Activated CD4-positive, alpha-beta T cell treated with anti-CD3 and anti-CD28 coated beads for 1 hour (primary cell): Measurements from ENCODE around the gene BRIX1.
"Not testable (repeated sequence)": the region's sequence is repeated elsewhere in the genome, so short reads cannot be mapped to it uniquely, and the experiment has no call there.

ENCODE experiments used
- DNase-seq: peaks from one replicate; pipeline ENCODE4 v3.0.0-alpha.2; 2020

The BRIX1 gene

GRCh38 chr5:34915856-34916192 is 313 bp downstream of the BRIX1 start:
- DNase-seq, result no peak

- DNase-seq, result no peak
Observed at GRCh38 chr5:34916518-34916917, 1.0 kb downstream of the BRIX1 start.

- DNase-seq, result no peak
Observed at GRCh38 chr5:34918025-34918424, 2.5 kb downstream of the BRIX1 start.

- no peak for DNase-seq
Observed at GRCh38 chr5:34919077-34919476, 3.6 kb downstream of the BRIX1 start.

- DNase-seq, result not testable (repeated sequence)
Observed at GRCh38 chr5:34923256-34923655, 7.7 kb downstream of the BRIX1 start.

- DNase-seq, result no peak
Observed at GRCh38 chr5:34923694-34924461, 8.4 kb downstream of the BRIX1 start.

- no peak for DNase-seq
Observed at GRCh38 chr5:34924462-34924765, 8.9 kb downstream of the BRIX1 start.

GRCh38 chr5:34926318-34926888 is 10.9 kb downstream of the BRIX1 start:
- DNase-seq, result no peak

GRCh38 chr5:34927785-34928184 is 12.3 kb downstream of the BRIX1 start:
- DNase-seq, result no peak

- DNase-seq, result no peak
Observed at GRCh38 chr5:34928267-34928666, 12.8 kb downstream of the BRIX1 start.

GRCh38 chr5:34929134-34929719 is 13.7 kb downstream of the BRIX1 start, which contains the start of gene DNAJC21:
DNAJC21 (plus strand) TSS chr5:34929559; CDS start chr5:34929820, 261 bp downstream.
- peak; percentile 96 for DNase-seq

GRCh38 chr5:34929720-34930461 is 14.4 kb downstream of the BRIX1 start:
- peak; percentile 71 for DNase-seq

GRCh38 chr5:34930462-34930844 is 14.9 kb downstream of the BRIX1 start:
- DNase-seq, result no peak

GRCh38 chr5:34930870-34931269 is 15.4 kb downstream of the BRIX1 start:
- DNase-seq, result no peak

GRCh38 chr5:34932947-34933346 is 17.4 kb downstream of the BRIX1 start:
- no peak for DNase-seq

GRCh38 chr5:34941936-34942335 is 26.4 kb downstream of the BRIX1 start:
- DNase-seq, result no peak

- no peak for DNase-seq
Observed at GRCh38 chr5:34944044-34944443, 28.5 kb downstream of the BRIX1 start.

- DNase-seq, result no peak
Observed at GRCh38 chr5:34944460-34945047, 29.0 kb downstream of the BRIX1 start.

GRCh38 chr5:34957321-34957720 is 41.8 kb downstream of the BRIX1 start:
- no peak for DNase-seq

- DNase-seq, result no peak
Observed at GRCh38 chr5:34957857-34958690, 42.6 kb downstream of the BRIX1 start.

- DNase-seq, result no peak
Observed at GRCh38 chr5:34959323-34959722, 43.8 kb downstream of the BRIX1 start.

- DNase-seq, result no peak
Observed at GRCh38 chr5:34967540-34967939, 52.0 kb downstream of the BRIX1 start.

GRCh38 chr5:34968258-34968657 is 52.7 kb downstream of the BRIX1 start:
- DNase-seq, result no peak
